Measurements from ENCODE around the gene UBALD2.

- no peak for TF ChIP-seq CTCF (optimal IDR thresholded peaks at IDR 0.05 in 1 of 3, IDR thresholded peaks at IDR 0.05 in 1 of 3, conservative IDR thresholded peaks at IDR 0.05 in 1 of 3; ENCODE audit: extremely low read depth in 1 of 3, insufficient read depth in 2 of 3, low read length in 3 of 3)
- no peak for TF ChIP-seq EZH2 (IDR thresholded peaks at IDR 0.05; ENCODE audit: low read length)
Measured at GRCh38 chr17:76271669-76272540, 6.8 kb downstream of the UBALD2 start.

All from keratinocyte (primary cell).